OCI-LY3 (cell line): ENCODE data around the gene C10orf71.

Experiments used
- CTCF ChIP-seq: fragments of 200-600, 300-600 bp; sonication (generic); IDR thresholded peaks from 2 replicates; pipeline ENCODE4 v1.5.1; 2014; ENCODE audit warnings: antibody characterized with exemption, low read length, low read depth
- EZH2phosphoT487 ChIP-seq: fragments of 200-600 bp; shearing (Covaris generic); IDR thresholded peaks from 2 replicates; pipeline ENCODE4 v1.6.1; 2018; ENCODE audit warnings: antibody characterized with exemption, mixed run types, low read depth

GRCh38 chr10:49369216-49370162 lies 70.5 kb downstream of the C10orf71 start:
- TF ChIP-seq CTCF (no peak), EZH2phosphoT487 (no peak)
